ENCODE results near the gene TIMM22. TPM values are rescaled to one million over a fixed set of nuclear protein-coding genes. Genes with fewer than 3 reads are reported as not detected.
A peak's percentile ranks its signal among the peaks of the same experiment; 100 is the strongest.

The TIMM22 gene
- total and polyA plus RNA-seq, 2 donors from 2014 or later, result 14.6 to 17.3 TPM

- Histone ChIP-seq H3K4me3 (ENCODE audit: low read length in 3 of 3) (no peak overlapping the region), H3K9me3 (ENCODE audit: control insufficient read depth in 2 of 3, insufficient read depth in 1 of 3, low read length in 3 of 3) (no peaks in the 10 kb centered on the region), H3K9ac (ENCODE audit: low read length in 3 of 3) (no peak overlapping the region), H3K27me3 (ENCODE audit: control insufficient read depth, insufficient read depth, low read length) (no peaks in the 10 kb centered on the region), H3K4me1 (ENCODE audit: control insufficient read depth in 2 of 3, insufficient read depth in 2 of 3, low read depth in 1 of 3, low read length in 3 of 3) (peaks cover 0 to 7% (median 0%) of the 10 kb centered on the region in 3 donors), H3K27ac (ENCODE audit: low read depth in 2 of 2, low read length in 2 of 2) (no peak overlapping the region), H3K36me3 (ENCODE audit: control insufficient read depth in 2 of 3, insufficient read depth in 3 of 3, low read length in 3 of 3) (no peaks in the 10 kb centered on the region)
- FAIRE-seq, result no peak
- no peak for DNase-seq
- intact Hi-C loops (cut with DNase I), result no loop called here
- TF ChIP-seq, protein P1, sequence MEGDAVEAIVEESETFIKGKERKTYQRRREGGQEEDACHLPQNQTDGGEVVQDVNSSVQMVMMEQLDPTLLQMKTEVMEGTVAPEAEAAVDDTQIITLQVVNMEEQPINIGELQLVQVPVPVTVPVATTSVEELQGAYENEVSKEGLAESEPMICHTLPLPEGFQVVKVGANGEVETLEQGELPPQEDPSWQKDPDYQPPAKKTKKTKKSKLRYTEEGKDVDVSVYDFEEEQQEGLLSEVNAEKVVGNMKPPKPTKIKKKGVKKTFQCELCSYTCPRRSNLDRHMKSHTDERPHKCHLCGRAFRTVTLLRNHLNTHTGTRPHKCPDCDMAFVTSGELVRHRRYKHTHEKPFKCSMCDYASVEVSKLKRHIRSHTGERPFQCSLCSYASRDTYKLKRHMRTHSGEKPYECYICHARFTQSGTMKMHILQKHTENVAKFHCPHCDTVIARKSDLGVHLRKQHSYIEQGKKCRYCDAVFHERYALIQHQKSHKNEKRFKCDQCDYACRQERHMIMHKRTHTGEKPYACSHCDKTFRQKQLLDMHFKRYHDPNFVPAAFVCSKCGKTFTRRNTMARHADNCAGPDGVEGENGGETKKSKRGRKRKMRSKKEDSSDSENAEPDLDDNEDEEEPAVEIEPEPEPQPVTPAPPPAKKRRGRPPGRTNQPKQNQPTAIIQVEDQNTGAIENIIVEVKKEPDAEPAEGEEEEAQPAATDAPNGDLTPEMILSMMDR (IDR thresholded peaks at IDR 0.05; ENCODE audit: borderline replicate concordance, extremely low read depth, insufficient read depth), result no peak
Measured at GRCh38 chr17:1022278-1023024, 25.5 kb downstream of the TIMM22 start.

GRCh38 chr17:1024076-1024475 lies 27.1 kb downstream of the TIMM22 start:
- Histone ChIP-seq H3K4me3 (ENCODE audit: low read length in 3 of 3) (no peak overlapping the region), H3K27me3 (ENCODE audit: control insufficient read depth, insufficient read depth, low read length) (no peaks in the 10 kb centered on the region), H3K4me1 (ENCODE audit: control insufficient read depth in 2 of 3, insufficient read depth in 2 of 3, low read depth in 1 of 3, low read length in 3 of 3) (peaks cover 0 to 7% (median 0%) of the 10 kb centered on the region in 3 donors), H3K9me3 (ENCODE audit: control insufficient read depth in 2 of 3, insufficient read depth in 1 of 3, low read length in 3 of 3) (no peaks in the 10 kb centered on the region), H3K27ac (ENCODE audit: low read depth in 2 of 2, low read length in 2 of 2) (no peak overlapping the region), H3K36me3 (ENCODE audit: control insufficient read depth in 2 of 3, insufficient read depth in 3 of 3, low read length in 3 of 3) (no peaks in the 10 kb centered on the region), H3K9ac (ENCODE audit: low read length in 3 of 3) (no peak overlapping the region)
- intact Hi-C loops (cut with DNase I), result no loop called here
- no peak for FAIRE-seq
- TF ChIP-seq, protein P1 (IDR thresholded peaks at IDR 0.05; ENCODE audit: borderline replicate concordance, extremely low read depth, insufficient read depth), result no peak
- DNase-seq, result no peak

DNA sequence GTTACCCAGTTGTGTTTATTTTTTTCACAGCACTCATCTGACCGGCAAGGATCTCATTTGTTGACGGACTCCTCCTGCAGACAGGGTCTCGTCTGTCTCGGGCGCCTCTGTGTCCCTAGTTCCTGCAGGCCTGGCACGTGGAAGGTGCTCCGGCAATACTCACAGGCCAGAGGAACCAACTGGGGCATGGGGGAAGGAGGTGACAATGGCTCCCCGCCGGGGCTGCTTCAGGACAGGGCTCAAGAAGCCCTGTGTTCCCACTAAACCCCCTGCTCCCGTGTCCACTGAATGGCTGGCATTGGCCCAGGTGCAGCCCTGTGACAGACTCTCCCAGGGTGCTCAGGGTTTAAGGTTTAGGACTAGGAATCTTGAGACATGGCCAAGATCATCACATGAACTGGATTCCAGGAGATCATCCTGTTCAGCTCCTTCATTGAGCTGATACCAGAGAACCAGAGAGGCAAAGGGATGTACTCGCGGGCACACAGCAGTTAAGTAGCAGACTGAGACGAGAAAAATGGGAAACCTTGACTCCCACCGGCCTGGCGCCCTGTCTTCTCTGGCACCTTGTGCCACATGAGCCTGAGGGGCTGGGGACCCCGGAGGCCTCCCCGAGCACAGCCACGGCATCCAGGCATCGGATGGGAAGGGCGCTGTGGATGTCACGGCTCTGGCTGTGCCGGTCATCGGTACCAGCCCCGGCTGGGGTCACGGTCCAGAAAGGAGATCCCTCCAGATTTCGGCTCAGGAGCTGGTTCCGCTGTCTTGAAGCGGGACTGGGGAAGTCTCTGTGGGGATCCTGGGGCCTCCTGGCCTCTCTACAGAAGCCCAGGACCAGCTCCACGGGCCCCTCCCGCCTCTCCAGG lies 29.0 kb downstream of the TIMM22 start:
- TF ChIP-seq, protein P1 (IDR thresholded peaks at IDR 0.05; ENCODE audit: borderline replicate concordance, extremely low read depth, insufficient read depth), result no peak
- H3K9me3 ChIP-seq (ENCODE audit: control insufficient read depth in 2 of 3, insufficient read depth in 1 of 3, low read length in 3 of 3), result no peaks in the 10 kb centered on the region
- H3K4me1 ChIP-seq (ENCODE audit: control insufficient read depth in 2 of 3, insufficient read depth in 2 of 3, low read depth in 1 of 3, low read length in 3 of 3), result peaks cover 0 to 14% (median 0%) of the 10 kb centered on the region in 3 donors
- peak in 1 of 5 donors; percentile 40 for DNase-seq
- no peak overlapping the region for H3K9ac ChIP-seq (ENCODE audit: low read length in 3 of 3)
- H3K27me3 ChIP-seq (ENCODE audit: control insufficient read depth, insufficient read depth, low read length), result no peaks in the 10 kb centered on the region
- no peak for FAIRE-seq
- no peaks in the 10 kb centered on the region for H3K36me3 ChIP-seq (ENCODE audit: control insufficient read depth in 2 of 3, insufficient read depth in 3 of 3, low read length in 3 of 3)
- peak overlapping the region in 1 of 2 donors; percentile 43 for H3K27ac ChIP-seq (ENCODE audit: low read depth in 2 of 2, low read length in 2 of 2)
- no peak overlapping the region for H3K4me3 ChIP-seq (ENCODE audit: low read length in 3 of 3)
- intact Hi-C loops (cut with DNase I), result no loop called here

All from kidney (tissue), 14 donors.